Mesendoderm (in vitro differentiated cells): Measurements from ENCODE around the gene PRR36.

Experiments
- DNase-seq: peaks from one replicate; pipeline ENCODE4 v3.0.0; 2013
- H2AK5ac ChIP-seq: 2 replicates; pipeline ENCODE4 v1.6.1; 2013; ENCODE audit warnings: low read length, inconsistent platforms
- H2BK120ac ChIP-seq: 2 replicates; pipeline ENCODE4 v1.6.1; 2013; ENCODE audit warnings: low read depth, mild to moderate bottlenecking, low read length, moderate library complexity, mixed read lengths
- H2BK15ac ChIP-seq: replicated peaks from 2 replicates; pipeline ENCODE4 v1.6.1; 2013; ENCODE audit warnings: low read depth, mild to moderate bottlenecking, moderate library complexity
- H2BK5ac ChIP-seq: 2 replicates; pipeline ENCODE4 v1.6.1; 2013; ENCODE audit warnings: low read length, inconsistent platforms
- H3K18ac ChIP-seq: 2 replicates; pipeline ENCODE4 v1.6.1; 2013; ENCODE audit warnings: mild to moderate bottlenecking, low read length, mixed read lengths
- H3K23ac ChIP-seq: one replicate; pipeline ENCODE4 v1.6.1; 2013; ENCODE audit warnings: low read length
- H3K27ac ChIP-seq: 2 replicates; pipeline ENCODE4 v1.5.1; 2013; ENCODE audit warnings: low read depth, mild to moderate bottlenecking, inconsistent platforms, low read length, moderate library complexity
- H3K27me3 ChIP-seq: 2 replicates; pipeline ENCODE4 v1.6.1; 2013; ENCODE audit warnings: low read length, control low read depth, mild to moderate bottlenecking, inconsistent platforms; ENCODE audit not compliant: insufficient read depth, poor library complexity
- H3K36me3 ChIP-seq: 2 replicates; pipeline ENCODE4 v1.6.1; 2013; ENCODE audit warnings: low read length, inconsistent platforms; ENCODE audit not compliant: control insufficient read depth, insufficient read depth
- H3K4ac ChIP-seq: one replicate; pipeline ENCODE4 v1.6.1; 2013; ENCODE audit warnings: low read depth, mild to moderate bottlenecking, low read length, moderate library complexity
- H3K4me1 ChIP-seq: 2 replicates; pipeline ENCODE4 v1.6.1; 2013; ENCODE audit warnings: low read depth, low read length, inconsistent platforms; ENCODE audit not compliant: control insufficient read depth
- H3K4me2 ChIP-seq: 2 replicates; pipeline ENCODE4 v1.6.1; 2013; ENCODE audit warnings: low read length
- H3K4me3 ChIP-seq: 2 replicates; pipeline ENCODE4 v1.5.1; 2013; ENCODE audit warnings: mild to moderate bottlenecking, low read length
- H3K56ac ChIP-seq: one replicate; pipeline ENCODE4 v1.6.1; 2013; ENCODE audit warnings: low read length
- H3K79me1 ChIP-seq: 2 replicates; pipeline ENCODE4 v1.6.1; 2013; ENCODE audit warnings: low read length, inconsistent platforms
- H3K79me2 ChIP-seq: 2 replicates; pipeline ENCODE4 v1.6.1; 2013; ENCODE audit warnings: mild to moderate bottlenecking, low read length; ENCODE audit not compliant: control insufficient read depth, insufficient read depth
- H3K9ac ChIP-seq: 2 replicates; pipeline ENCODE4 v1.6.1; 2013; ENCODE audit warnings: low read length, inconsistent platforms
- H4K5ac ChIP-seq: one replicate; pipeline ENCODE4 v1.6.1; 2013; ENCODE audit warnings: low read length
- H4K8ac ChIP-seq: one replicate; pipeline ENCODE4 v1.6.1; 2013; ENCODE audit warnings: low read depth, mild to moderate bottlenecking, control low read depth, low read length, moderate library complexity
- WGBS: extraction: QIAGEN DNeasy Blood & Tissue Kit; methylation state at CpG from one replicate; pipeline ENCODE4 v1.1.7; 2013; ENCODE audit warnings: low lambda C conversion rate, missing lambda C conversion rate; ENCODE audit not compliant: insufficient coverage; ENCODE audit errors: extremely low coverage; 5-methylcytosine and 5-hydroxymethylcytosine counted together

Gene PRR36

DNA sequence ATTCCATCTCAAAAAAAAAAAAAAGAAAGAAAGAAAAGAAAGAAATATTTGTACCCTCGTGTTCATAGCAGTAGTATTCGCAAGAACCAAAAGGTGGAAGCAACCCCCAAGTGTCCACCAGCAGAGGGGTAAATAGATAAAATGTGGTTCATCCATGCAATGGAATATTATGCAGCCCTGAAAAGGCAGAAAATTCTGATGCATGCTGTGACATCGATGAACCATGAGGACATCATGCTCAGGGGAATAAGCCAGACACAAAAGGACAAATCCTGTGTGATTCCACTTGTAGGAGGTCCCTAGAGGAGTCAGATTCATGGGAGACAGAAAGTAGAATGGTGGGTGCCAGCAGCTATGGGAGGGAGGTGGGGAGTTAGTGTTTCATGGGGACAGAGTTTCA lies 7.7 kb upstream of the PRR36 start:
- Histone ChIP-seq H3K4ac (no peak overlapping the region), H3K79me2 (no peaks in the 10 kb centered on the region), H3K4me2 (no peak overlapping the region), H3K4me1 (no peaks in the 10 kb centered on the region), H4K8ac (no peak overlapping the region), H2BK120ac (no peak overlapping the region), H2AK5ac (no peak overlapping the region), H3K4me3 (no peak overlapping the region), H2BK15ac (no peak overlapping the region), H3K27me3 (no peaks in the 10 kb centered on the region), H3K23ac (no peak overlapping the region), H2BK5ac (no peak overlapping the region), H3K36me3 (no peaks in the 10 kb centered on the region), H3K9ac (no peak overlapping the region), H3K56ac (no peak overlapping the region), H3K27ac (no peak overlapping the region), H3K79me1 (no peaks in the 10 kb centered on the region), H4K5ac (no peak overlapping the region), H3K18ac (no peak overlapping the region)
- DNase-seq, result no peak
- WGBS, result no CpG with 5 or more reads among the region's 3 CpGs

DNA sequence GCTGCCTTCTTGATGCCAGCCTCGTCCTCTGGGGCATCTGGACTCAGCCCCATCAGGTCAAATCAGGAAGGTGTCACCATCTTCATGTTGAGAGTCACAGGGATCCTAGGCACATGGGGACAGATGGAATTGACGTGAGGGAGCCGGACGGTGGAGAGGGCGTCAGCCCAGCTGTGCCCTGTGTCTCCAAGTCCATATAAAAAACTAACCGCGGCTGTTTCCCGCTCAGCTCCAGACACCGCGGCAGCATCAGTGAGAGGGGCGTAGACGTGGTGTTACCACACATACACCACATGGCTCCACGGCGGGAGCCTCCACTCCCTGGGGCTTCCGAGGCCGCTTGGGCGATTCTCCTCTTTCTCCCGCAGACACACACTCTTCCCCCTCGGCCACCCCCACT lies 5.6 kb upstream of the PRR36 start:
- Histone ChIP-seq H3K79me1 (no peaks in the 10 kb centered on the region), H3K23ac (no peak overlapping the region), H4K8ac (no peak overlapping the region), H3K4me2 (no peak overlapping the region), H3K18ac (no peak overlapping the region), H2BK5ac (no peak overlapping the region), H3K79me2 (no peaks in the 10 kb centered on the region), H3K4me1 (no peaks in the 10 kb centered on the region), H3K27ac (no peak overlapping the region), H3K4me3 (no peak overlapping the region), H3K36me3 (no peaks in the 10 kb centered on the region), H2AK5ac (no peak overlapping the region), H4K5ac (no peak overlapping the region), H2BK15ac (no peak overlapping the region), H3K56ac (no peak overlapping the region), H3K4ac (no peak overlapping the region), H3K27me3 (no peaks in the 10 kb centered on the region), H3K9ac (no peak overlapping the region), H2BK120ac (no peak overlapping the region)
- WGBS, result no CpG with 5 or more reads among the region's 19 CpGs
- no peak for DNase-seq

GRCh38 chr19:7879111-7879807 lies 5.1 kb upstream of the PRR36 start:
- Histone ChIP-seq H2BK15ac (no peak overlapping the region), H3K36me3 (no peaks in the 10 kb centered on the region), H3K56ac (no peak overlapping the region), H3K9ac (no peak overlapping the region), H2AK5ac (no peak overlapping the region), H3K4me2 (no peak overlapping the region), H3K79me1 (no peaks in the 10 kb centered on the region), H4K5ac (no peak overlapping the region), H3K4me1 (no peaks in the 10 kb centered on the region), H3K18ac (no peak overlapping the region), H3K23ac (no peak overlapping the region), H3K4ac (no peak overlapping the region), H3K27ac (no peak overlapping the region), H3K79me2 (no peaks in the 10 kb centered on the region), H4K8ac (no peak overlapping the region), H3K4me3 (no peak overlapping the region), H2BK5ac (no peak overlapping the region), H2BK120ac (no peak overlapping the region), H3K27me3 (no peaks in the 10 kb centered on the region)
- no peak for DNase-seq
- no CpG with 5 or more reads among the region's 18 CpGs for WGBS

DNA sequence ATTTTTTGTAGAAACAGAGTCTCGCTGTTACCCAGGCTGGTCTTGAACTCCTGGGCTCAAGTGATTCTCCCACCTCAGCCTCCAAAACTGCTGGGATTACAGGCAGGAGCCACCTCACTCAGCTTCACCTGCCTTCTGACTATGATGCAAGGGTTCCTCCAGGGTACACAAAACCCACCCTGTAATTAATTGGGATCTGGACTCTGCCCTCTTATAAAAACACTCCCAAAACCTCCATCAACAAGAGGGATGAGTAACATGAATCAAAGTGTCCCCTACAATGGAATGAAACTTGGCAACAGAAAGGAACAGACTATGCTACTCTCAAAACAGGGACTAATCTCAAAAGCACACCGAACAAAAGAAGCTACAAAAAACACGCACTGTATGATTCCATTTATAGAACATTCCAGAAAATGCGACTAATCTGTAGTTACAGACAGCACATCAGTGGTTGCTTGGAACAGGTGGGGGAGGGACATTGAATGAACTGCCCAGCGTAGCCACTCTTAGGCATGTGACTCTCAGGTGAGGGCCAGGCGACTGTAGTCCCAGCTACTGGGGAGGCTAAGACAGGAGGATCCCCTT lies 3.2 kb upstream of the PRR36 start:
- no peak overlapping the region for H2BK5ac ChIP-seq
- no peak for DNase-seq
- H2AK5ac ChIP-seq, result no peak overlapping the region
- WGBS, result no CpG with 5 or more reads among the region's 6 CpGs
- H3K4me3 ChIP-seq, result no peak overlapping the region
- H3K4me2 ChIP-seq, result no peak overlapping the region
- no peaks in the 10 kb centered on the region for H3K4me1 ChIP-seq
- H3K18ac ChIP-seq, result no peak overlapping the region
- no peak overlapping the region for H3K56ac ChIP-seq
- H3K79me2 ChIP-seq, result no peaks in the 10 kb centered on the region
- no peak overlapping the region for H4K8ac ChIP-seq
- H3K23ac ChIP-seq, result no peak overlapping the region
- H3K36me3 ChIP-seq, result no peaks in the 10 kb centered on the region
- H2BK120ac ChIP-seq, result no peak overlapping the region
- no peaks in the 10 kb centered on the region for H3K79me1 ChIP-seq
- H4K5ac ChIP-seq, result no peak overlapping the region
- no peak overlapping the region for H3K4ac ChIP-seq
- peaks cover 7% of the 10 kb centered on the region for H3K27me3 ChIP-seq
- no peak overlapping the region for H3K27ac ChIP-seq
- H3K9ac ChIP-seq, result no peak overlapping the region
- no peak overlapping the region for H2BK15ac ChIP-seq

- Histone ChIP-seq H3K23ac (no peak overlapping the region), H2BK120ac (no peak overlapping the region), H3K18ac (no peak overlapping the region), H3K36me3 (no peaks in the 10 kb centered on the region), H4K8ac (no peak overlapping the region), H2BK15ac (no peak overlapping the region), H3K4me3 (no peak overlapping the region), H2AK5ac (no peak overlapping the region), H4K5ac (no peak overlapping the region), H2BK5ac (no peak overlapping the region), H3K9ac (no peak overlapping the region), H3K79me1 (no peaks in the 10 kb centered on the region), H3K4ac (no peak overlapping the region), H3K27ac (no peak overlapping the region), H3K79me2 (no peaks in the 10 kb centered on the region), H3K4me2 (peak overlapping the region; percentile 31), H3K4me1 (no peaks in the 10 kb centered on the region), H3K27me3 (peaks cover 7% of the 10 kb centered on the region), H3K56ac (no peak overlapping the region)
- DNase-seq, result no peak
- no CpG with 5 or more reads among the region's 12 CpGs for WGBS
These were observed 695 bp upstream of the PRR36 start for GRCh38 chr19:7874897-7875273.
